NCI-H2227 (cell line): ENCODE results near the gene PANX3.
A peak's percentile ranks its signal among the peaks of the same experiment; 100 is the strongest.

ENCODE experiments used
- DNase-seq: peaks from one replicate; lab custom pipeline; 2025; ENCODE audit not compliant: unreplicated experiment; lab: John Stamatoyannopoulos, UW

Gene PANX3

GRCh38 chr11:124656774-124657630 lies 45.8 kb downstream of the PANX3 start:
- DNase-seq, result peak; percentile 67

GRCh38 chr11:124657904-124658303 lies 46.7 kb downstream of the PANX3 start:
- DNase-seq, result no peak

- no peak for DNase-seq
Measured at GRCh38 chr11:124658501-124658900, 47.3 kb downstream of the PANX3 start.

- no peak for DNase-seq
Measured at GRCh38 chr11:124658986-124659385, 47.8 kb downstream of the PANX3 start.

- no peak for DNase-seq
Measured at GRCh38 chr11:124661553-124661952, 50.3 kb downstream of the PANX3 start.

GRCh38 chr11:124662106-124662505 lies 50.9 kb downstream of the PANX3 start:
- DNase-seq, result no peak

- DNase-seq, result no peak
Measured at GRCh38 chr11:124663861-124664260, 52.6 kb downstream of the PANX3 start.

GRCh38 chr11:124667601-124668000 lies 56.4 kb downstream of the PANX3 start:
- DNase-seq, result no peak

- peak; percentile 29 for DNase-seq
Measured at GRCh38 chr11:124669193-124669592, 58.0 kb downstream of the PANX3 start.
